DND-41 (cell line): Measurements from ENCODE around the gene MACROD2.

Experiments
- EZH2 ChIP-seq: IDR thresholded peaks from 3 replicates; pipeline ENCODE4 v1.6.1; 2012; ENCODE audit warnings: borderline replicate concordance, low read depth, mild to moderate bottlenecking, moderate library complexity, low read length, inconsistent platforms; ENCODE audit not compliant: severe bottlenecking
- TF ChIP-seq, protein P1 (sequence below): IDR thresholded peaks from 2 replicates; pipeline ENCODE4 v1.5.1; 2012; ENCODE audit warnings: borderline replicate concordance, low read length, moderate library complexity, mild to moderate bottlenecking; ENCODE audit not compliant: poor library complexity, severe bottlenecking; ENCODE audit errors: extremely low read depth

DNA sequence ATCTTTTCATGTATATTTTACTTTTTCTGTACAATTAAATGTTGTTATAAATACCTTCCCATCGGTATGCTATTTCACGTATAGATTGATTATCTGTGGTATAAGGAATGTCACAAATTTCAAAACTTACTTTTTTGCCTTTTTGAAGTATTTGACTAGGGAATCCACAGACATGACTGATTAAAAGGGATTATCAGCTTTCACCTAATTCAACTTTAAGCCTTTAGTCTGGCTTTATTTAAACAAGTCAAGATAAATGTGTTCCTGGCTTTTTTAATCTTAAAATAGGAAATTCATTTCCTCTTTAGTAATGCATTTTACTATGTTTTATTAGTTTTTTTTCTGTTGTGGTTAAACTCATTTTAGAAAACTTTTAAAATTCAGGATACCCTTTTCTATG, 160.0 kb downstream of the MACROD2 start:
- TF ChIP-seq, protein P1, sequence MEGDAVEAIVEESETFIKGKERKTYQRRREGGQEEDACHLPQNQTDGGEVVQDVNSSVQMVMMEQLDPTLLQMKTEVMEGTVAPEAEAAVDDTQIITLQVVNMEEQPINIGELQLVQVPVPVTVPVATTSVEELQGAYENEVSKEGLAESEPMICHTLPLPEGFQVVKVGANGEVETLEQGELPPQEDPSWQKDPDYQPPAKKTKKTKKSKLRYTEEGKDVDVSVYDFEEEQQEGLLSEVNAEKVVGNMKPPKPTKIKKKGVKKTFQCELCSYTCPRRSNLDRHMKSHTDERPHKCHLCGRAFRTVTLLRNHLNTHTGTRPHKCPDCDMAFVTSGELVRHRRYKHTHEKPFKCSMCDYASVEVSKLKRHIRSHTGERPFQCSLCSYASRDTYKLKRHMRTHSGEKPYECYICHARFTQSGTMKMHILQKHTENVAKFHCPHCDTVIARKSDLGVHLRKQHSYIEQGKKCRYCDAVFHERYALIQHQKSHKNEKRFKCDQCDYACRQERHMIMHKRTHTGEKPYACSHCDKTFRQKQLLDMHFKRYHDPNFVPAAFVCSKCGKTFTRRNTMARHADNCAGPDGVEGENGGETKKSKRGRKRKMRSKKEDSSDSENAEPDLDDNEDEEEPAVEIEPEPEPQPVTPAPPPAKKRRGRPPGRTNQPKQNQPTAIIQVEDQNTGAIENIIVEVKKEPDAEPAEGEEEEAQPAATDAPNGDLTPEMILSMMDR = no peak
- no peak for TF ChIP-seq EZH2
